Stomach (tissue), 9 donors: ENCODE results near the gene GAN. TPM values are rescaled to one million over a fixed set of nuclear protein-coding genes. Genes with fewer than 3 reads are reported as not detected.

Experiments
- DNase-seq, 2 donors: peaks; one replicate each; pipeline versions ENCODE4 v3.0.0 to v3.0.0-alpha.2; 2013 to 2019
- H3K27ac ChIP-seq, 5 donors: fragments of 200-600 bp in 4 of 5; sonication (generic) in 4 of 5; one replicate each; pipeline ENCODE4 v1.5.1; 2013 to 2019; ENCODE audit warnings: mild to moderate bottlenecking in 1 of 5, moderate library complexity in 1 of 5
- H3K27me3 ChIP-seq, 3 donors: fragments of 200-600 bp; sonication (generic); one replicate each; pipeline ENCODE4 v1.5.1; 2017 to 2019; ENCODE audit warnings: mixed run types in 1 of 3
- H3K36me3 ChIP-seq, 4 donors: fragments of 200-600 bp; sonication (generic); 1 replicate in 3 of 4; 2 replicates in 1 of 4; pipeline ENCODE4 v1.5.1; 2016 to 2019
- H3K4me1 ChIP-seq, 4 donors: fragments of 200-600 bp; sonication (generic); one replicate each; pipeline ENCODE4 v1.5.1; 2016 to 2019
- H3K4me3 ChIP-seq, 4 donors: fragments of 200-600 bp; sonication (generic) in 3 of 4; one replicate each; pipeline ENCODE4 v1.5.1; 2016 to 2019; ENCODE audit warnings: mild to moderate bottlenecking in 1 of 4
- H3K9me3 ChIP-seq, 4 donors: fragments of 200-600 bp; sonication (generic); one replicate each; pipeline ENCODE4 v1.5.1; 2016 to 2019
- CTCF ChIP-seq, 7 experiments: fragments of 450-650 bp in 4 of 7; fragments of 200-600 bp in 3 of 7; sonication (generic) in 3 of 7; IDR thresholded peaks; one replicate each; pipeline ENCODE4 v1.5.1; 2016 to 2019; ENCODE audit warnings: antibody characterized with exemption in 7 of 7, control low read depth in 2 of 7, mild to moderate bottlenecking in 1 of 7
- EP300 ChIP-seq: sonication (generic); formaldehyde crosslinking; IDR thresholded peaks from one replicate; pipeline ENCODE4 v1.6.1; 2017; ENCODE audit warnings: antibody characterized with exemption
- POLR2A ChIP-seq, 4 donors: fragments of 450-650 bp; IDR thresholded peaks; one replicate each; pipeline ENCODE4 v1.6.1; 2016; ENCODE audit warnings: antibody characterized with exemption in 4 of 4, control low read depth in 2 of 4, mild to moderate bottlenecking in 1 of 4, moderate library complexity in 1 of 4
- POLR2AphosphoS5 ChIP-seq, 3 donors: sonication (generic); formaldehyde crosslinking; IDR thresholded peaks; one replicate each; pipeline ENCODE4 v1.6.1; 2016; ENCODE audit warnings: antibody characterized with exemption in 3 of 3
- WGBS, 5 donors: extraction: QIAGEN DNeasy Blood & Tissue Kit in 3 of 5; methylation state at CpG; one replicate each; pipeline versions ENCODE4 v1.1.5 to v1.1.7; 2013 to 2018; 5-methylcytosine and 5-hydroxymethylcytosine counted together
- intact Hi-C: fragments of 100-400 bp; cut with DNase I; formaldehyde crosslinking; loops from one replicate; pipeline ENCODE4 v1.15.1; 2023; ENCODE audit warnings: low total_unique reads
- polyA plus RNA-seq, 3 donors: library from polyadenylated mRNA; stranded (reverse); fragments of 200-250 nt; gene quantifications; one replicate each; pipeline ENCODE4 v1.2.3, GENCODE V29; 2013
- total RNA-seq, 5 donors: library from RNA; depleted of rRNA; stranded (reverse); fragments of >200 nt; gene quantifications; one replicate each; pipeline versions ENCODE4 v1.1.0 to v1.2.3, GENCODE V29; 2014 to 2016
- donor health status: healthy with polysubstance abuse.
- donor health status: Bipolar disorder and iron deficiency.
- donor health status: healthy.

GAN gene
- total and polyA plus RNA-seq, 8 donors = 0.56 to 38.5 (median 7.6) TPM

GRCh38 chr16:81284995-81285600, 29.7 kb upstream of the GAN start:
- no peak for DNase-seq
- H3K36me3 ChIP-seq = no peaks in the 10 kb centered on the region
- H3K27ac ChIP-seq = no peak overlapping the region
- no peaks in the 10 kb centered on the region for H3K27me3 ChIP-seq
- H3K4me1 ChIP-seq = no peaks in the 10 kb centered on the region
- no peak overlapping the region for H3K4me3 ChIP-seq
- TF ChIP-seq POLR2AphosphoS5 (IDR thresholded peaks at IDR 0.05) (no peak), EP300 (no peak), POLR2A (IDR thresholded peaks at IDR 0.05) (no peak), CTCF (IDR thresholded peaks at IDR 0.05) (no peak)
- intact Hi-C loops = no loop called here
- H3K9me3 ChIP-seq = no peaks in the 10 kb centered on the region
- 79 to 83% (median 80%) methylated on average over 8 of the region's 8 CpGs for WGBS, 5 donors

GRCh38 chr16:81286190-81286589, 28.6 kb upstream of the GAN start:
- Histone ChIP-seq H3K4me1 (no peaks in the 10 kb centered on the region), H3K4me3 (no peak overlapping the region), H3K9me3 (no peaks in the 10 kb centered on the region), H3K27me3 (no peaks in the 10 kb centered on the region), H3K36me3 (no peaks in the 10 kb centered on the region), H3K27ac (no peak overlapping the region)
- DNase-seq = no peak
- intact Hi-C loops = no loop called here
- TF ChIP-seq CTCF (IDR thresholded peaks at IDR 0.05) (no peak), POLR2A (IDR thresholded peaks at IDR 0.05) (no peak), EP300 (no peak), POLR2AphosphoS5 (IDR thresholded peaks at IDR 0.05) (no peak)
- 88 to 97% (median 94%) methylated on average over 1 of the region's 1 CpG for WGBS, 5 donors

- Histone ChIP-seq H3K36me3 (no peaks in the 10 kb centered on the region), H3K9me3 (no peaks in the 10 kb centered on the region), H3K4me3 (no peak overlapping the region), H3K4me1 (peaks cover 0 to 9% (median 4%) of the 10 kb centered on the region in 4 donors), H3K27me3 (no peaks in the 10 kb centered on the region), H3K27ac (no peak overlapping the region)
- intact Hi-C loops = no loop called here
- TF ChIP-seq POLR2AphosphoS5 (IDR thresholded peaks at IDR 0.05) (no peak), EP300 (no peak)
- 85 to 92% (median 88%) methylated on average over 9 of the region's 9 CpGs for WGBS, 5 donors
- no peak for DNase-seq
Observed at GRCh38 chr16:81291117-81291516, 23.6 kb upstream of the GAN start.

GRCh38 chr16:81292936-81293335, 21.8 kb upstream of the GAN start:
- H3K27ac ChIP-seq = no peak overlapping the region
- peaks cover 0 to 9% (median 4%) of the 10 kb centered on the region in 4 donors for H3K4me1 ChIP-seq
- no peak for TF ChIP-seq CTCF (IDR thresholded peaks at IDR 0.05)
- TF ChIP-seq POLR2A (IDR thresholded peaks at IDR 0.05) = no peak
- DNase-seq = no peak
- intact Hi-C loops = no loop called here
- H3K36me3 ChIP-seq = no peaks in the 10 kb centered on the region
- no peak overlapping the region for H3K4me3 ChIP-seq
- H3K9me3 ChIP-seq = no peaks in the 10 kb centered on the region
- H3K27me3 ChIP-seq = no peaks in the 10 kb centered on the region
- WGBS, 5 donors = 91 to 96% (median 92%) methylated on average over 5 of the region's 5 CpGs
